ENCODE results near the gene TMPRSS4. TPM values are rescaled to one million over a fixed set of nuclear protein-coding genes. Genes with fewer than 3 reads are reported as not detected.

TMPRSS4 gene
- total RNA-seq, 1 experiment from 2014 or later: 1.4 TPM

- TF ChIP-seq CTCF (IDR thresholded peaks at IDR 0.05) (no peak), ERG (CRISPR knock-in tag; IDR thresholded peaks at IDR 0.05) (no peak), SOX15 (CRISPR knock-in tag; IDR thresholded peaks at IDR 0.05) (no peak), ZNF423 (CRISPR knock-in tag; IDR thresholded peaks at IDR 0.05) (no peak), HMGXB4 (CRISPR knock-in tag; IDR thresholded peaks at IDR 0.05) (no peak), ZNF671 (CRISPR knock-in tag; IDR thresholded peaks at IDR 0.05) (no peak), GABPB1 (CRISPR knock-in tag; IDR thresholded peaks at IDR 0.05) (no peak), FOXK1 (CRISPR knock-in tag; IDR thresholded peaks at IDR 0.05) (no peak), TEAD1 (CRISPR knock-in tag; IDR thresholded peaks at IDR 0.05) (no peak), GRHL2 (CRISPR knock-in tag; IDR thresholded peaks at IDR 0.05; ENCODE audit: insufficient replicate concordance, severe bottlenecking) (no peak), ZMAT4 (CRISPR knock-in tag; IDR thresholded peaks at IDR 0.05) (no peak), NFATC4 (CRISPR knock-in tag; IDR thresholded peaks at IDR 0.05) (no peak), NFE2L1 (CRISPR knock-in tag; IDR thresholded peaks at IDR 0.05) (no peak)
- TF ChIP-seq, protein P1, sequence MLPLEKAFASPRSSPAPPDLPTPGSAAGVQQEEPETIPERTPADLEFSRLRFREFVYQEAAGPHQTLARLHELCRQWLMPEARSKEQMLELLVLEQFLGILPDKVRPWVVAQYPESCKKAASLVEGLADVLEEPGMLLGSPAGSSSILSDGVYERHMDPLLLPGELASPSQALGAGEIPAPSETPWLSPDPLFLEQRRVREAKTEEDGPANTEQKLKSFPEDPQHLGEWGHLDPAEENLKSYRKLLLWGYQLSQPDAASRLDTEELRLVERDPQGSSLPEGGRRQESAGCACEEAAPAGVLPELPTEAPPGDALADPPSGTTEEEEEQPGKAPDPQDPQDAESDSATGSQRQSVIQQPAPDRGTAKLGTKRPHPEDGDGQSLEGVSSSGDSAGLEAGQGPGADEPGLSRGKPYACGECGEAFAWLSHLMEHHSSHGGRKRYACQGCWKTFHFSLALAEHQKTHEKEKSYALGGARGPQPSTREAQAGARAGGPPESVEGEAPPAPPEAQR (CRISPR knock-in tag; IDR thresholded peaks at IDR 0.05): no peak
- TF ChIP-seq, protein P2, sequence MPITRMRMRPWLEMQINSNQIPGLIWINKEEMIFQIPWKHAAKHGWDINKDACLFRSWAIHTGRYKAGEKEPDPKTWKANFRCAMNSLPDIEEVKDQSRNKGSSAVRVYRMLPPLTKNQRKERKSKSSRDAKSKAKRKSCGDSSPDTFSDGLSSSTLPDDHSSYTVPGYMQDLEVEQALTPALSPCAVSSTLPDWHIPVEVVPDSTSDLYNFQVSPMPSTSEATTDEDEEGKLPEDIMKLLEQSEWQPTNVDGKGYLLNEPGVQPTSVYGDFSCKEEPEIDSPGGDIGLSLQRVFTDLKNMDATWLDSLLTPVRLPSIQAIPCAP (CRISPR knock-in tag; IDR thresholded peaks at IDR 0.05): no peak
- TF ChIP-seq, protein P3, sequence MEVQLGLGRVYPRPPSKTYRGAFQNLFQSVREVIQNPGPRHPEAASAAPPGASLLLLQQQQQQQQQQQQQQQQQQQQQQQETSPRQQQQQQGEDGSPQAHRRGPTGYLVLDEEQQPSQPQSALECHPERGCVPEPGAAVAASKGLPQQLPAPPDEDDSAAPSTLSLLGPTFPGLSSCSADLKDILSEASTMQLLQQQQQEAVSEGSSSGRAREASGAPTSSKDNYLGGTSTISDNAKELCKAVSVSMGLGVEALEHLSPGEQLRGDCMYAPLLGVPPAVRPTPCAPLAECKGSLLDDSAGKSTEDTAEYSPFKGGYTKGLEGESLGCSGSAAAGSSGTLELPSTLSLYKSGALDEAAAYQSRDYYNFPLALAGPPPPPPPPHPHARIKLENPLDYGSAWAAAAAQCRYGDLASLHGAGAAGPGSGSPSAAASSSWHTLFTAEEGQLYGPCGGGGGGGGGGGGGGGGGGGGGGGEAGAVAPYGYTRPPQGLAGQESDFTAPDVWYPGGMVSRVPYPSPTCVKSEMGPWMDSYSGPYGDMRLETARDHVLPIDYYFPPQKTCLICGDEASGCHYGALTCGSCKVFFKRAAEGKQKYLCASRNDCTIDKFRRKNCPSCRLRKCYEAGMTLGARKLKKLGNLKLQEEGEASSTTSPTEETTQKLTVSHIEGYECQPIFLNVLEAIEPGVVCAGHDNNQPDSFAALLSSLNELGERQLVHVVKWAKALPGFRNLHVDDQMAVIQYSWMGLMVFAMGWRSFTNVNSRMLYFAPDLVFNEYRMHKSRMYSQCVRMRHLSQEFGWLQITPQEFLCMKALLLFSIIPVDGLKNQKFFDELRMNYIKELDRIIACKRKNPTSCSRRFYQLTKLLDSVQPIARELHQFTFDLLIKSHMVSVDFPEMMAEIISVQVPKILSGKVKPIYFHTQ (CRISPR knock-in tag; IDR thresholded peaks at IDR 0.05): no peak
- Mint-ChIP-seq H3K27me3 (ENCODE audit: low read depth) (no peaks in the 10 kb centered on the region), H3K4me3 (no peak overlapping the region), H3K36me3 (no peaks in the 10 kb centered on the region), H3K27ac (no peak overlapping the region), H3K9me3 (no peaks in the 10 kb centered on the region), H3K4me1 (peaks cover 10% of the 10 kb centered on the region)
- ChIA-PET POLR2A (no interaction called here), CTCF (interaction anchor here (0.6 to 1.8 kb wide), 9 partner anchors 11 to 264 kb away, joined by 3 to 10 read pairs (median 5); partner anchors contain the start of gene SMIM35)
- DNase-seq (ENCODE audit: low spot score): no peak
- ATAC-seq: 0 out of 2 replicates have a peak, but pooled peaks have one; percentile 35
Measured at GRCh38 chr11:118071416-118072030, 5.4 kb upstream of the TMPRSS4 start.

Measured in WTC11 (cell line).